Measurements from ENCODE around the gene TOPORS.
A peak's percentile ranks its signal among the peaks of the same experiment; 100 is the strongest.

Gene TOPORS

GRCh38 chr9:32590898-32591297, 38.5 kb upstream of the TOPORS start:
- Histone ChIP-seq H3K4ac (ENCODE audit: low read depth in 1 of 2, low read length in 2 of 2) (no peak overlapping the region), H3K14ac (ENCODE audit: low read length in 2 of 2) (no peak overlapping the region), H2BK120ac (ENCODE audit: low read depth, low read length) (no peak overlapping the region), H3K4me1 (ENCODE audit: control insufficient read depth, insufficient read depth, low read depth, low read length) (no peaks in the 10 kb centered on the region), H2AFZ (ENCODE audit: low read depth, low read length) (no peak overlapping the region), H4K91ac (ENCODE audit: low read length) (no peak overlapping the region), H3K79me1 (replicated peaks; ENCODE audit: low read length, poor library complexity, severe bottlenecking) (no peaks in the 10 kb centered on the region), H2BK12ac (ENCODE audit: low read length in 2 of 2) (no peak overlapping the region), H3K9me3 (ENCODE audit: control insufficient read depth, low read length) (no peaks in the 10 kb centered on the region), H3K9ac (ENCODE audit: low read length) (no peak overlapping the region), H2BK5ac (ENCODE audit: low read depth, low read length, poor library complexity, severe bottlenecking) (no peak overlapping the region), H4K8ac (ENCODE audit: low read length) (no peak overlapping the region), H3K36me3 (ENCODE audit: control insufficient read depth in 1 of 2, insufficient read depth in 2 of 2, low read depth in 1 of 2, low read length in 2 of 2) (no peaks in the 10 kb centered on the region), H3K27me3 (ENCODE audit: control insufficient read depth in 1 of 2, insufficient read depth in 1 of 2, low read length in 2 of 2) (no peaks in the 10 kb centered on the region), H3K27ac (ENCODE audit: low read length, poor library complexity, severe bottlenecking) (no peak overlapping the region), H3K18ac (ENCODE audit: low read depth in 1 of 2, low read length in 2 of 2) (no peak overlapping the region), H3K4me3 (ENCODE audit: insufficient read depth in 1 of 2, low read depth in 1 of 2, low read length in 2 of 2) (no peak overlapping the region), H3K23ac (ENCODE audit: low read length in 2 of 2) (no peak overlapping the region), H3K4me2 (ENCODE audit: low read length, poor library complexity, severe bottlenecking) (no peak overlapping the region), H2AK5ac (ENCODE audit: low read length, severe bottlenecking) (no peak overlapping the region), H2BK15ac (ENCODE audit: low read depth, poor library complexity, severe bottlenecking) (no peak overlapping the region)
- DNase-seq = no peak
- WGBS = no CpG with 5 or more reads among the region's 1 CpG

- Histone ChIP-seq H2BK12ac (ENCODE audit: low read length in 2 of 2) (no peak overlapping the region), H3K23ac (ENCODE audit: low read length in 2 of 2) (no peak overlapping the region), H3K4me2 (ENCODE audit: low read length, poor library complexity, severe bottlenecking) (no peak overlapping the region), H2AK5ac (ENCODE audit: low read length, severe bottlenecking) (no peak overlapping the region), H2AFZ (ENCODE audit: low read depth, low read length) (no peak overlapping the region), H3K27me3 (ENCODE audit: control insufficient read depth in 1 of 2, insufficient read depth in 1 of 2, low read length in 2 of 2) (peaks cover 0 to 3% of the 10 kb centered on the region in 2 experiments), H3K14ac (ENCODE audit: low read length in 2 of 2) (no peak overlapping the region), H3K4me1 (ENCODE audit: control insufficient read depth, insufficient read depth, low read depth, low read length) (no peaks in the 10 kb centered on the region), H3K79me1 (replicated peaks; ENCODE audit: low read length, poor library complexity, severe bottlenecking) (no peaks in the 10 kb centered on the region), H3K18ac (ENCODE audit: low read depth in 1 of 2, low read length in 2 of 2) (no peak overlapping the region), H4K8ac (ENCODE audit: low read length) (no peak overlapping the region), H3K27ac (ENCODE audit: low read length, poor library complexity, severe bottlenecking) (no peak overlapping the region), H2BK15ac (ENCODE audit: low read depth, poor library complexity, severe bottlenecking) (no peak overlapping the region), H3K4me3 (ENCODE audit: insufficient read depth in 1 of 2, low read depth in 1 of 2, low read length in 2 of 2) (no peak overlapping the region), H3K4ac (ENCODE audit: low read depth in 1 of 2, low read length in 2 of 2) (no peak overlapping the region), H2BK120ac (ENCODE audit: low read depth, low read length) (no peak overlapping the region), H3K36me3 (ENCODE audit: control insufficient read depth in 1 of 2, insufficient read depth in 2 of 2, low read depth in 1 of 2, low read length in 2 of 2) (no peaks in the 10 kb centered on the region), H3K9me3 (ENCODE audit: control insufficient read depth, low read length) (no peaks in the 10 kb centered on the region), H2BK5ac (ENCODE audit: low read depth, low read length, poor library complexity, severe bottlenecking) (no peak overlapping the region), H4K91ac (ENCODE audit: low read length) (no peak overlapping the region), H3K9ac (ENCODE audit: low read length) (no peak overlapping the region)
- DNase-seq = no peak
- WGBS = 29% methylated on average over 1 of the region's 2 CpGs
Observed at GRCh38 chr9:32590476-32590875, 38.1 kb upstream of the TOPORS start.

GRCh38 chr9:32589083-32589723, 36.8 kb upstream of the TOPORS start:
- WGBS = 31% methylated on average over 4 of the region's 6 CpGs
- peaks cover 0 to 4% of the 10 kb centered on the region in 2 experiments for H3K27me3 ChIP-seq (ENCODE audit: control insufficient read depth in 1 of 2, insufficient read depth in 1 of 2, low read length in 2 of 2)
- H2BK12ac ChIP-seq (ENCODE audit: low read length in 2 of 2) = no peak overlapping the region

GRCh38 chr9:32587901-32588300, 35.5 kb upstream of the TOPORS start:
- Histone ChIP-seq H2AK5ac (ENCODE audit: low read length, severe bottlenecking) (no peak overlapping the region), H3K9ac (ENCODE audit: low read length) (no peak overlapping the region), H4K91ac (ENCODE audit: low read length) (no peak overlapping the region), H3K4me2 (ENCODE audit: low read length, poor library complexity, severe bottlenecking) (no peak overlapping the region), H2AFZ (ENCODE audit: low read depth, low read length) (no peak overlapping the region), H2BK12ac (ENCODE audit: low read length in 2 of 2) (no peak overlapping the region), H2BK15ac (ENCODE audit: low read depth, poor library complexity, severe bottlenecking) (no peak overlapping the region), H3K4me1 (ENCODE audit: control insufficient read depth, insufficient read depth, low read depth, low read length) (no peaks in the 10 kb centered on the region), H3K23ac (ENCODE audit: low read length in 2 of 2) (no peak overlapping the region), H3K9me3 (ENCODE audit: control insufficient read depth, low read length) (no peaks in the 10 kb centered on the region), H2BK120ac (ENCODE audit: low read depth, low read length) (no peak overlapping the region), H4K8ac (ENCODE audit: low read length) (no peak overlapping the region), H3K27ac (ENCODE audit: low read length, poor library complexity, severe bottlenecking) (no peak overlapping the region), H3K4ac (ENCODE audit: low read depth in 1 of 2, low read length in 2 of 2) (no peak overlapping the region), H3K36me3 (ENCODE audit: control insufficient read depth in 1 of 2, insufficient read depth in 2 of 2, low read depth in 1 of 2, low read length in 2 of 2) (no peaks in the 10 kb centered on the region), H3K27me3 (ENCODE audit: control insufficient read depth in 1 of 2, insufficient read depth in 1 of 2, low read length in 2 of 2) (peaks cover 0 to 4% of the 10 kb centered on the region in 2 experiments), H2BK5ac (ENCODE audit: low read depth, low read length, poor library complexity, severe bottlenecking) (no peak overlapping the region), H3K4me3 (ENCODE audit: insufficient read depth in 1 of 2, low read depth in 1 of 2, low read length in 2 of 2) (no peak overlapping the region), H3K18ac (ENCODE audit: low read depth in 1 of 2, low read length in 2 of 2) (no peak overlapping the region), H3K79me1 (replicated peaks; ENCODE audit: low read length, poor library complexity, severe bottlenecking) (no peaks in the 10 kb centered on the region), H3K14ac (ENCODE audit: low read length in 2 of 2) (no peak overlapping the region)
- peak; percentile 30 for DNase-seq

More at GRCh38 chr9:32589083-32589723, 36.8 kb upstream of the TOPORS start:
- peak; percentile 47 for DNase-seq
- Histone ChIP-seq H4K8ac (ENCODE audit: low read length) (no peak overlapping the region), H4K91ac (ENCODE audit: low read length) (no peak overlapping the region), H3K27ac (ENCODE audit: low read length, poor library complexity, severe bottlenecking) (no peak overlapping the region), H2AK5ac (ENCODE audit: low read length, severe bottlenecking) (no peak overlapping the region), H3K14ac (ENCODE audit: low read length in 2 of 2) (no peak overlapping the region), H2BK5ac (ENCODE audit: low read depth, low read length, poor library complexity, severe bottlenecking) (no peak overlapping the region), H3K79me1 (replicated peaks; ENCODE audit: low read length, poor library complexity, severe bottlenecking) (no peaks in the 10 kb centered on the region), H2BK15ac (ENCODE audit: low read depth, poor library complexity, severe bottlenecking) (no peak overlapping the region), H2AFZ (ENCODE audit: low read depth, low read length) (no peak overlapping the region), H3K4me1 (ENCODE audit: control insufficient read depth, insufficient read depth, low read depth, low read length) (no peaks in the 10 kb centered on the region), H3K4me3 (ENCODE audit: insufficient read depth in 1 of 2, low read depth in 1 of 2, low read length in 2 of 2) (no peak overlapping the region), H3K36me3 (ENCODE audit: control insufficient read depth in 1 of 2, insufficient read depth in 2 of 2, low read depth in 1 of 2, low read length in 2 of 2) (no peaks in the 10 kb centered on the region), H3K4me2 (ENCODE audit: low read length, poor library complexity, severe bottlenecking) (no peak overlapping the region), H3K18ac (ENCODE audit: low read depth in 1 of 2, low read length in 2 of 2) (no peak overlapping the region), H3K4ac (ENCODE audit: low read depth in 1 of 2, low read length in 2 of 2) (no peak overlapping the region), H2BK120ac (ENCODE audit: low read depth, low read length) (no peak overlapping the region), H3K9me3 (ENCODE audit: control insufficient read depth, low read length) (no peaks in the 10 kb centered on the region), H3K23ac (ENCODE audit: low read length in 2 of 2) (no peak overlapping the region), H3K9ac (ENCODE audit: low read length) (no peak overlapping the region)

Data from mesenchymal stem cell (in vitro differentiated cells and primary cell).